Measurements from ENCODE around the gene FAM89B.
"Not testable (repeated sequence)": the region's sequence is repeated elsewhere in the genome, so short reads cannot be mapped to it uniquely, and the experiment has no call there.

The FAM89B gene

DNA sequence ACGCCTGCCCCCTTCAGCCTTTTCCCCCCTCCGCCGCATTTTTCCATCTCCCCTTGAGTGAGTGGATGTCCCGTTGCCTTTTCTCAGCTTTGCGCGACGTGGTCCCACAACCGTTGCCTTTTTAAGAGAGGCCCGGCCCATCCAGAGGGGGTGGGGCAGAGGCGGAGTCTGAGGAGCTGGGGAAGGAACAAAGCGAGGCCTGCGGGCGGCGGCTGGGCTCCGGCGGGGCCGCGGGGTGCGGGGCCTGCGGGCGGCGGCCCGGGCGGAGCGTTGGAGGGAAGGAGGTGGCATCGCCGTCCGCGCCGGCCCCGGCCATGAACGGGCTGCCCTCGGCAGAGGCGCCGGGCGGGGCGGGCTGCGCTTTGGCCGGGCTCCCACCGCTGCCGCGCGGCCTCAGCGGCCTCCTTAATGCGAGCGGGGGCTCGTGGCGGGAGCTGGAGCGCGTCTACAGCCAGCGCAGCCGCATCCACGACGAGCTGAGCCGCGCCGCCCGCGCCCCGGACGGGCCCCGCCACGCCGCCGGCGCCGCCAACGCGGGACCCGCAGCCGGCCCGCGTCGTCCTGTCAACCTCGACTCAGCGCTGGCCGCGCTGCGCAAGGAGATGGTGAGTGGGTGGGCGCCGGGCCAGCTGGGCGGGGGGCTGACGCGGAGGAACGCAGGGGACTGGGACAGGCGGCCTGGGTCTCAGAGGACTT is at the start of gene FAM89B:
Gene FAM89B (plus strand): TSS at position 183 of the 696 bp plus-strand sequence. CDS start 132 bp downstream, at position 315.
- no peak within 1 kb of the TSS for H3K27ac ChIP-seq (ENCODE audit: low read depth, low read length)
- no peaks in the 10 kb centered on the region for H3K9me3 ChIP-seq (ENCODE audit: insufficient read depth, low read length)
- H3F3A ChIP-seq (ENCODE audit: insufficient read depth): peaks cover 11% of the 10 kb centered on the region
- H3K4me2 ChIP-seq (ENCODE audit: low read depth, low read length, poor library complexity, severe bottlenecking): peak within 1 kb of the TSS; percentile 97
- H3K4me3 ChIP-seq (ENCODE audit: insufficient read depth, low read length, poor library complexity, severe bottlenecking): peak within 1 kb of the TSS; percentile 95
- H3K36me3 ChIP-seq (ENCODE audit: low read length): no peaks in the 10 kb centered on the region
- no peak within 1 kb of the TSS for H2AFZ ChIP-seq (ENCODE audit: low read depth, low read length, severe bottlenecking)
- no peaks in the 10 kb centered on the region for H4K20me1 ChIP-seq (ENCODE audit: low read depth, low read length)
- H3K9me2 ChIP-seq (replicated peaks; ENCODE audit: insufficient read depth, low read length): no peaks in the 10 kb centered on the region
- peak within 1 kb of the TSS; percentile 84 for H3K9ac ChIP-seq (ENCODE audit: low read length)
- no peaks in the 10 kb centered on the region for H3K27me3 ChIP-seq (ENCODE audit: low read length)
- H3K79me2 ChIP-seq (ENCODE audit: insufficient read depth, low read length): peaks cover 20% of the 10 kb centered on the region; the same call in 1 of the 2 replicates
- TF ChIP-seq EZH2phosphoT487 (conservative IDR thresholded peaks at IDR 0.05; ENCODE audit: low read length): no peak
- TF ChIP-seq, protein P1, sequence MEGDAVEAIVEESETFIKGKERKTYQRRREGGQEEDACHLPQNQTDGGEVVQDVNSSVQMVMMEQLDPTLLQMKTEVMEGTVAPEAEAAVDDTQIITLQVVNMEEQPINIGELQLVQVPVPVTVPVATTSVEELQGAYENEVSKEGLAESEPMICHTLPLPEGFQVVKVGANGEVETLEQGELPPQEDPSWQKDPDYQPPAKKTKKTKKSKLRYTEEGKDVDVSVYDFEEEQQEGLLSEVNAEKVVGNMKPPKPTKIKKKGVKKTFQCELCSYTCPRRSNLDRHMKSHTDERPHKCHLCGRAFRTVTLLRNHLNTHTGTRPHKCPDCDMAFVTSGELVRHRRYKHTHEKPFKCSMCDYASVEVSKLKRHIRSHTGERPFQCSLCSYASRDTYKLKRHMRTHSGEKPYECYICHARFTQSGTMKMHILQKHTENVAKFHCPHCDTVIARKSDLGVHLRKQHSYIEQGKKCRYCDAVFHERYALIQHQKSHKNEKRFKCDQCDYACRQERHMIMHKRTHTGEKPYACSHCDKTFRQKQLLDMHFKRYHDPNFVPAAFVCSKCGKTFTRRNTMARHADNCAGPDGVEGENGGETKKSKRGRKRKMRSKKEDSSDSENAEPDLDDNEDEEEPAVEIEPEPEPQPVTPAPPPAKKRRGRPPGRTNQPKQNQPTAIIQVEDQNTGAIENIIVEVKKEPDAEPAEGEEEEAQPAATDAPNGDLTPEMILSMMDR (IDR thresholded peaks at IDR 0.05; ENCODE audit: insufficient read depth, low read length, poor library complexity, severe bottlenecking): no peak

DNA sequence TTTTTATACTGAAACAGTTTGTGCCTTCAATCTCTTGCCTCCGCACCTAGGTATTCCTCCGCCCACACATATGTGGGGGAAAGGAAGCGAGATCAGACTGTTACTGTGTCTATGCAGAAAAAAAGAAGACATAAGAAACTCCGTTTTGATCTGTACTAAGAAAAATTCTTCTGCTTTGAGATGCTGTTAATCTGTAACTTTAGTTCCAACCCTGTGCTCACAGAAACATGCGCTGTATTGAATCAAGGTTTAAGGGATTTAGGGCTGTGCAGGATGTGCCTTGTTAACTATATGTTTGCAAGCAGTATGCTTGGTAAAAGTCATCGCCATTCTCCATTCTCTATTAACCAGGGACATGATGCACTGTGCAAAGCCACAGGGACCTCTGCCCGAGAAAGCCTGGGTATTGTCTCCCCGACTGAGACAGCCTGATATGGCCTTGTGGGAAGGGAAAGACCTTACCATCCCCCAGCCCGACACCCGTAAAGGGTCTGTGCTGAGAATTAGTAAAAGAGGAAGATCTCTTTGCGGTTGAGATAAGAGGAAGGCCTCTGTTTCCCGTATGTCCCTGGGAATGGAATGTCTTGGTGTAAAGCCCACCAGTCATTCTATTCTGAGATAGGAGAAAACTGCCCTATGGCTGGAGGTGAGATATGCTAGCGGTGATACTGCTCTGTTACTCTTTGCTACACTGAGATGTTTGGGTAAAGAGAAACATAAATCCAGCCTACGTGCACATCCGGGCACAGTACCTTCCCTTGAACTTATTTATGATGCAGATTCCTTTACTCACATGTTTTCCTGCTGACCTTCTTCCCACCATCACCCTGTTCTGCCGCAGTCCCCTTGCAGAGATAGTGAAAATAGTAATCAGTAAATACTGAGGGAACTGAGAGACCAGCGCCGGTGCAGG is 49.4 kb upstream of the FAM89B start:
- not testable (repeated sequence) for H3K27ac ChIP-seq (ENCODE audit: low read depth, low read length); H3K9me3 ChIP-seq (ENCODE audit: insufficient read depth, low read length); H4K20me1 ChIP-seq (ENCODE audit: low read depth, low read length); H3K9me2 ChIP-seq (replicated peaks; ENCODE audit: insufficient read depth, low read length); H3K79me2 ChIP-seq (ENCODE audit: insufficient read depth, low read length); H3F3A ChIP-seq (ENCODE audit: insufficient read depth); H3K4me3 ChIP-seq (ENCODE audit: insufficient read depth, low read length, poor library complexity, severe bottlenecking); H2AFZ ChIP-seq (ENCODE audit: low read depth, low read length, severe bottlenecking); H3K36me3 ChIP-seq (ENCODE audit: low read length); H3K4me2 ChIP-seq (ENCODE audit: low read depth, low read length, poor library complexity, severe bottlenecking); H3K9ac ChIP-seq (ENCODE audit: low read length); H3K27me3 ChIP-seq (ENCODE audit: low read length)

GRCh38 chr11:65523631-65523968 is 48.7 kb upstream of the FAM89B start:
- H4K20me1 ChIP-seq (ENCODE audit: low read depth, low read length); H3K9me3 ChIP-seq (ENCODE audit: insufficient read depth, low read length); H3K36me3 ChIP-seq (ENCODE audit: low read length); H3K9me2 ChIP-seq (replicated peaks; ENCODE audit: insufficient read depth, low read length); H3K79me2 ChIP-seq (ENCODE audit: insufficient read depth, low read length); H3K27ac ChIP-seq (ENCODE audit: low read depth, low read length); H3K4me3 ChIP-seq (ENCODE audit: insufficient read depth, low read length, poor library complexity, severe bottlenecking); H3K27me3 ChIP-seq (ENCODE audit: low read length); H3F3A ChIP-seq (ENCODE audit: insufficient read depth); H2AFZ ChIP-seq (ENCODE audit: low read depth, low read length, severe bottlenecking); H3K4me2 ChIP-seq (ENCODE audit: low read depth, low read length, poor library complexity, severe bottlenecking); H3K9ac ChIP-seq (ENCODE audit: low read length): not testable (repeated sequence)

GRCh38 chr11:65524014-65524740 is 48.2 kb upstream of the FAM89B start:
- H3F3A ChIP-seq (ENCODE audit: insufficient read depth): no peaks in the 10 kb centered on the region; the same call in 1 of the 2 replicates
- no peak overlapping the region for H3K27ac ChIP-seq (ENCODE audit: low read depth, low read length)
- no peaks in the 10 kb centered on the region for H3K36me3 ChIP-seq (ENCODE audit: low read length)
- H2AFZ ChIP-seq (ENCODE audit: low read depth, low read length, severe bottlenecking): no peak overlapping the region
- no peaks in the 10 kb centered on the region for H3K27me3 ChIP-seq (ENCODE audit: low read length)
- H3K9ac ChIP-seq (ENCODE audit: low read length): no peak overlapping the region
- no peaks in the 10 kb centered on the region for H3K9me2 ChIP-seq (replicated peaks; ENCODE audit: insufficient read depth, low read length)
- no peak for TF ChIP-seq EZH2phosphoT487 (conservative IDR thresholded peaks at IDR 0.05; ENCODE audit: low read length)
- TF ChIP-seq, protein P1 (IDR thresholded peaks at IDR 0.05; ENCODE audit: insufficient read depth, low read length, poor library complexity, severe bottlenecking): no peak
- H3K4me2 ChIP-seq (ENCODE audit: low read depth, low read length, poor library complexity, severe bottlenecking): peak overlapping the region; percentile 36
- H3K4me3 ChIP-seq (ENCODE audit: insufficient read depth, low read length, poor library complexity, severe bottlenecking): no peak overlapping the region
- no peaks in the 10 kb centered on the region for H4K20me1 ChIP-seq (ENCODE audit: low read depth, low read length)
- H3K79me2 ChIP-seq (ENCODE audit: insufficient read depth, low read length): peaks cover 5% of the 10 kb centered on the region; the same call in 1 of the 2 replicates
- no peaks in the 10 kb centered on the region for H3K9me3 ChIP-seq (ENCODE audit: insufficient read depth, low read length)

All from SU-DHL-6 (cell line).